Activated T-helper 1 cell treated with Interleukin-2 at 50 U/mL for 16 hours (primary cell): ENCODE data around the gene TMX2.

ENCODE experiments used
- DNase-seq: peaks from one replicate; pipeline ENCODE4 v3.0.0-alpha.2; 2020; ENCODE audit warnings: low read depth

Gene TMX2

DNA sequence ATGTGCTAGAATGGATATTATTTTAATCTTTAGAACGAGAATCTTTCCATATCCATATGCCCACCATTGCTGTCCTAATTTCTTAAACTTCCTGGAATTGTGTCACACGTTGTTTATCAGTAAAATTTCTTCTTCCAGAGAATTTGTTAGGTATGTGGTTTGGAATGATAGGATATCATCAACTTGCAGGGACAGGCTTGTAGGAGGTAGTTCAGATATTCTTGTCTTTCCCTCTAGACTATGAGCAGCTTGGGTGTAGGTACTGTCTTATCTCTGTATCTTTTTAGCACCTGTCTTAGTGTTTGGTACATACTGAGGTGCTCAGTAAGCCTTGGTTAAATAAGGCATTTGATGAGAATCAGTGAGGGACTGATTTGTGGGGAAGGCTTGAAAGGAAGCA lies 52.6 kb downstream of the TMX2 start:
- no peak for DNase-seq

GRCh38 chr11:57770793-57771192 lies 58.4 kb downstream of the TMX2 start:
- no peak for DNase-seq

- DNase-seq: no peak
These were observed 59.0 kb downstream of the TMX2 start for GRCh38 chr11:57771365-57771764.

GRCh38 chr11:57772562-57772961 lies 60.2 kb downstream of the TMX2 start:
- DNase-seq: no peak

GRCh38 chr11:57773026-57773598 lies 60.7 kb downstream of the TMX2 start:
- DNase-seq: no peak

DNA sequence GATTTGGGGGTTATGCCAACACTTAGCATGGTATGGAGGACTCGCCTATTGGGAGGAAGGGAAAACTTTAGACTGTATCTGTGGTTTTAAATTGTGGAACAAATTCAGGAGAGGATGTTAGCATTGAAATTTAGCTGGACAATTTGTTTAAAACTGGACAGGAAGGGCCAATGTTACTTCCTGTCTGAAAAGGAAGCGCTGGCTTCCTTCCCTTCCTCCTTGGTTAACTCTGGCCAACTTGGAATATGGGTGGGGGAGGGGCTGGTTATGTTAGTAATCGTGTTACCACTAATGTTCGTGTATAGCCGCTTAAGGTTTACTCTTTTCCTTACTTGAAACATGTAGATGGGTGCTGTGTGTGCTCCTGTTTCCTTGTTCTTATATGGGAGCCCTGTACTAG lies 63.1 kb downstream of the TMX2 start:
- no peak for DNase-seq

DNA sequence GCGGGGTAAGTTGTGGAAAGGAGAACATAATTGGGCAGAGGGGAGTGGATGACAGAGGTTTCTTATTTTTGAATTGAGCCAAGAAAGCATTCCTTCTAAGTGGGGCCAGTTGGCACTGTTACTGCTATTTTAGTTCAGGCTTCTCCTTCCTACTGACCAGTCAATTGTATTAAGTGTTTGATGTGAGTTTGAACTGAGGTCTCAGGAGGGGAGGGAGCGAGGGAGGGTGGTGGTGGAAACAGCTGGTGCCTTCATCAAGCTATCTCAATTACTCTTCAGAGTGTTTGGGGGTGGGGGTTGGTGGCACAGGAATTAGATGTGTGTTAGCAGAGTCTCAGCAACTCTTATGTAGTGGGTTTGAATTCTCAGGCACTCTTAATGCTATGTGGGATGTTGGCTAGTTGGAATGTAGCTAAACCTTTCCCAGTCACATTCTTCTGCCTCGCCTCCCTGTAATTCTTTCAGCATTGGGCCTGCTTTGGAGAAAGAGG lies 63.7 kb downstream of the TMX2 start:
- no peak for DNase-seq

GRCh38 chr11:57776577-57777210 lies 64.3 kb downstream of the TMX2 start:
- no peak for DNase-seq

GRCh38 chr11:57777969-57778317 lies 65.5 kb downstream of the TMX2 start:
- DNase-seq: no peak

- no peak for DNase-seq
These were observed 66.1 kb downstream of the TMX2 start for GRCh38 chr11:57778318-57779037.

GRCh38 chr11:57779276-57779675 lies 66.9 kb downstream of the TMX2 start:
- no peak for DNase-seq

GRCh38 chr11:57781529-57781943 lies 69.1 kb downstream of the TMX2 start:
- no peak for DNase-seq

DNA sequence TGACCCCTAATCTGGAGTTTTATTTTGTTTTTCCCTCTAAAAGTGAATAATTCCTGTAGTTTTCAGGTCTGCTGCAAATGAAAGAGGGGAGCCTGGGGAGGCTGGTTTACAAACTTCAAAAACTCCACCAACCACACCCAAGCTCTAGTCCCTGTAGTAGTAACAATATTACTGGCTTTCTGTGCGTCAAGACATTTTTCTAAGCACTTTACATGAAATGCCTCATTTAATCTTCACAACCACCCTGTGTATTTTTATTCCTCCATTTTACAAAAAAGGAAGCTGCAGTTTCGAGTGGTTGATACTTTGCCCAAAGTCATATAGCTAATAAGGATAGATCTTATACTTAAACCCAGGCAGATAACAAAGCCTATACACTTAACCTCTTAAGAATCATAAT lies 72.7 kb downstream of the TMX2 start:
- no peak for DNase-seq

DNA sequence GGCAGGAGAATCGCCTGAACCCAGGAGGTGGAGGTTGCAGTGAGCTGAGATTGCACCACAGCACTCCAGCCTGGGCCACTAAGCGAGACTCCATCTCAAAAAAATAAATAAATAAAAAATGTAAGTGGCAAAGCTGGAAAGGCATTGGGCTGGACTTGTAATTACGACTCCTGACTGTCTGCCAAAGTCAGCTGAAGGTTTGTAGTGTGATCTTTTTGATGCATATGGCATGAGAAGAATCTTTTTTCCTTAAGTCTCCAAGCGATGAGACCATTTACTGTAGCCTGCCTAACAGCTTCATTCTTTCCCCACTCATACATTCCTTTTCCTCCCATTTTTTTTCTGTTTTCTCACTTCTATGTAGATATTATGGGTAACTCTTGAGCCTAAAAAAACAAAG lies 74.0 kb downstream of the TMX2 start:
- DNase-seq: no peak

GRCh38 chr11:57787006-57787604 lies 74.7 kb downstream of the TMX2 start:
- DNase-seq: no peak

- DNase-seq: no peak
These were observed 75.7 kb downstream of the TMX2 start for GRCh38 chr11:57787920-57788702.

- DNase-seq: no peak
These were observed 76.3 kb downstream of the TMX2 start for GRCh38 chr11:57788703-57789088.
